HCT116 (cell line): ENCODE measurements around the gene GRIA4.

Source experiments
- CTCF ChIP-seq, 3 experiments: fragments of 200-600 bp in 1 of 3; sonication (generic) in 1 of 3; IDR thresholded peaks in 2 of 3; conservative IDR thresholded peaks in 1 of 3; 2 replicates each; pipeline ENCODE4 v1.5.1; 2012 to 2017; ENCODE audit warnings: low read depth in 2 of 3, low read length in 2 of 3, antibody characterized with exemption in 1 of 3, borderline replicate concordance in 1 of 3, control low read depth in 1 of 3, mild to moderate bottlenecking in 1 of 3, mixed read lengths in 1 of 3, mixed run types in 1 of 3, moderate library complexity in 1 of 3; ENCODE audit not compliant: insufficient read depth in 1 of 3
- EZH2phosphoT487 ChIP-seq: fragments of 200-600 bp; IDR thresholded peaks from 2 replicates; pipeline ENCODE4 v1.6.1; 2018; ENCODE audit warnings: antibody characterized with exemption, borderline replicate concordance
- JUND ChIP-seq: IDR thresholded peaks from 2 replicates; pipeline ENCODE4 v1.6.1; 2012
- YY1 ChIP-seq: IDR thresholded peaks from 2 replicates; pipeline ENCODE4 v1.6.1; 2011; ENCODE audit warnings: low read length, low read depth, moderate library complexity, mild to moderate bottlenecking; ENCODE audit not compliant: insufficient replicate concordance; ENCODE audit errors: extremely low read depth

GRCh38 chr11:105635466-105635865 is 25.6 kb downstream of the GRIA4 start:
- no peak for TF ChIP-seq YY1
- no peak for TF ChIP-seq CTCF (IDR thresholded peaks at IDR 0.05 in 2 of 3, conservative IDR thresholded peaks at IDR 0.05 in 1 of 3; ENCODE audit: borderline replicate concordance in 1 of 3, insufficient read depth in 1 of 3, low read depth in 2 of 3, low read length in 2 of 3)
- TF ChIP-seq JUND = no peak
- no peak for TF ChIP-seq EZH2phosphoT487
